K562 (cell line): ENCODE results near the gene MOCS3. TPM values are rescaled to one million over a fixed set of nuclear protein-coding genes. Genes with fewer than 3 reads are reported as not detected.

Experiments used
- ESRRA ChIP-seq: fragments of 450-650 bp; IDR thresholded peaks from 2 replicates; pipeline ENCODE4 v1.6.1; 2014; ENCODE audit warnings: low read depth, mild to moderate bottlenecking, moderate library complexity, borderline replicate concordance
- GATAD2B ChIP-seq: fragments of 450-650 bp; IDR thresholded peaks from 2 replicates; pipeline ENCODE4 v1.6.1; 2017; ENCODE audit warnings: mild to moderate bottlenecking, borderline replicate concordance
- HDGF ChIP-seq: fragments of 450-650 bp; IDR thresholded peaks from 2 replicates; pipeline ENCODE4 v1.6.1; 2016
- HLTF ChIP-seq: fragments of 450-650 bp; IDR thresholded peaks from 2 replicates; pipeline ENCODE4 v1.6.1; 2016
- HMG20B ChIP-seq: fragments of 250-450 bp; sonication (Bioruptor Pico); IDR thresholded peaks from 2 replicates; pipeline ENCODE4 v1.5.0; 2021; ENCODE audit warnings: mild to moderate bottlenecking
- NEUROD1 ChIP-seq: fragments of 150-350 bp; IDR thresholded peaks from 2 replicates; pipeline ENCODE4 v1.6.1; 2014; ENCODE audit warnings: borderline replicate concordance, low read length, low read depth; ENCODE audit not compliant: partially characterized antibody
- POLR2A ChIP-seq: fragments of 450-650 bp; conservative IDR thresholded peaks from 2 replicates; pipeline ENCODE4 v1.6.1; 2016
- SETDB1 ChIP-seq: IDR thresholded peaks from one replicate; pipeline ENCODE4 v1.6.1; 2012; ENCODE audit warnings: low read length, control low read depth, inconsistent platforms
- SRF ChIP-seq, 2 experiments: fragments of 250-450, 450-650 bp in 1 of 2; sonication (Bioruptor Pico) in 1 of 2; sonication (generic) in 1 of 2; formaldehyde crosslinking; IDR thresholded peaks; 2 replicates each; pipeline versions ENCODE4 v1.5.0 to v1.5.1; 2020 to 2022; ENCODE audit warnings: mild to moderate bottlenecking in 1 of 2, missing genetic modification reagents in 1 of 2
- TOE1 ChIP-seq, 2 experiments: fragments of 450-650 bp in 1 of 2; sonication (generic) in 1 of 2; formaldehyde crosslinking in 1 of 2; IDR thresholded peaks; 2 replicates each; pipeline versions ENCODE4 v1.7.1 to v1.8.0; 2016 to 2022; ENCODE audit warnings: borderline replicate concordance in 2 of 2, mild to moderate bottlenecking in 2 of 2, antibody characterized with exemption in 1 of 2, inconsistent platforms in 1 of 2, low read depth in 1 of 2, missing genetic modification reagents in 1 of 2, moderate library complexity in 1 of 2
- ZNF717 ChIP-seq: fragments of 250-450 bp; sonication (Bioruptor Pico); IDR thresholded peaks from 2 replicates; pipeline ENCODE4 v1.5.0; 2021
- ZNF785 ChIP-seq: fragments of 250-450 bp; sonication (Bioruptor Pico); IDR thresholded peaks from 2 replicates; pipeline ENCODE4 v1.4.0; 2020; ENCODE audit warnings: mild to moderate bottlenecking
- polyA plus RNA-seq, 8 experiments: library from polyadenylated mRNA; depleted of rRNA in 4 of 8; stranded (reverse) in 5 of 8; unstranded in 3 of 8; fragments of >200 nt; fragmentation: Nextera tagmentation in 2 of 8; fragmentation: Illumina TruSeq in 1 of 8; extraction: Ambion mirVana in 2 of 8; extraction: Trizol in 1 of 8; gene quantifications; 2 replicates each; pipeline versions ENCODE4 v1.2.1 to v1.2.3, GENCODE V29; 2011 to 2014; ENCODE audit warnings: inconsistent platforms in 1 of 8, missing spikeins in 1 of 8
- total RNA-seq, 7 experiments: library from RNA; depleted of rRNA in 6 of 7; stranded (reverse); fragments of >200 nt in 6 of 7; fragmentation: Illumina TruSeq in 2 of 7; extraction: Trizol in 2 of 7; gene quantifications; 2 replicates each; pipeline versions ENCODE4 v1.2.1 to v1.2.3, GENCODE V29; 2011 to 2021; ENCODE audit warnings: low replicate concordance in 1 of 7
- TF ChIP-seq, protein P1 (sequence below): fragments of 200-800 bp; sonication (Bioruptor generic); IDR thresholded peaks from 2 replicates; pipeline ENCODE4 v1.6.1; 2017; ENCODE audit warnings: missing genetic modification characterization, missing compliant biosample characterization
- TF ChIP-seq, protein P2 (sequence below): fragments of 450-650 bp; IDR thresholded peaks from 2 replicates; pipeline ENCODE4 v1.6.1; 2016; ENCODE audit warnings: borderline replicate concordance
- TF ChIP-seq, protein P3 (sequence below), 2 experiments: fragments of 450-650 bp; IDR thresholded peaks; 2 replicates each; pipeline ENCODE4 v1.6.1; 2018; ENCODE audit warnings: mild to moderate bottlenecking in 2 of 2, low read depth in 1 of 2; ENCODE audit not compliant: partially characterized antibody in 2 of 2
- TF ChIP-seq, protein P4 (sequence below): sonication (generic); formaldehyde crosslinking; IDR thresholded peaks from 2 replicates; pipeline ENCODE4 v1.8.0; 2022; ENCODE audit warnings: mild to moderate bottlenecking, missing genetic modification reagents, borderline replicate concordance

The MOCS3 gene
- total and polyA plus RNA-seq, 9 of the 15 experiments (the other 6 are each of a cell fraction or from before 2014, with no cell fraction given), result 0.70 to 6.2 (median 2.9) TPM

DNA sequence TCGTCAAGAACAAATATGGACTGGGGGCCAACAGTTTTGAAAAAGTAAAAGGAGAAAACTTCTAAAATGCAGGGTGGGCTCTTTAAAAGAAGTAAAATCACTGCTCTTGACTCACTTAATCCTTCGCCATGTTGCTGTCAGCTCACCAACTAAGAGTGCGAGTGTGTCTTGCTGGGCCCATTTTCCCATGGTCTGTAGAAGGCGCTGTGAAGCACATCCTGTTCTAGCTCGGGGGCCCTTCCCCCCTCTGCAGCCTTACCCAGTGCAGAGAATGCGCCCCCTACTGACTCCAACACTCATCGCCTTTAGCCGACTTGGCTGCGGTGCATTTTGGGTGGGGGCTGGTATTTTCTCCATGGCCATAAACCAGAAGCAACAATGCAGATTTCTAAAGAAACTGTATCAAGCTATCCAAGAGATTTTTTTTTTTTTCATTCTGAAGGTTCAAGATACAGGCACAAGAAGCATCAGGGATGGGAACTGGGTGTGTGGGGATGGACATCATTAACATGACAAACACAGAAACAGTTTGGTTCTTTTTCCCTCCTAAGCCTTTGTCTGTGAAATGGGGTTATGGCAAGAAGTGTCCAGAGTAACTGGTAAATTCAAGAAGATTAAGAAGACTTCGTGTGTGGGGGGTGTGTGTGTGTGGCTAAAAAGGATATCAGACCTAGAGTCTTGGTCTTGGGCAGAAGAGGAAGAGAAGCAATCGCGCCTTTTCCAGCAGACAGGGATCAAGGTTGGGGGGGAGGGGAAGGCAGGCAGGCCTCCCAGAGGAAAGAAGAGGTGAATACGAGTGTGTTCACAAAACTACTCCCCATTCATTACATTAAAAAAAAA, 29.1 kb upstream of the MOCS3 start (continued):
- TF ChIP-seq SRF (CRISPR knock-in tag; IDR thresholded peaks at IDR 0.05), result peak in 1 of 2 experiments; percentile 73; a peak in 2 of 4 replicates
- TF ChIP-seq TOE1 (IDR thresholded peaks at IDR 0.05; ENCODE audit: borderline replicate concordance), result peak; percentile 50; the same call in 1 of the 2 replicates
- no peak for TF ChIP-seq TOE1 (CRISPR knock-in tag; IDR thresholded peaks at IDR 0.05; ENCODE audit: borderline replicate concordance, low read depth)
- peak; percentile 69; the same call in 1 of the 2 replicates for TF ChIP-seq GATAD2B
- TF ChIP-seq, protein P1, sequence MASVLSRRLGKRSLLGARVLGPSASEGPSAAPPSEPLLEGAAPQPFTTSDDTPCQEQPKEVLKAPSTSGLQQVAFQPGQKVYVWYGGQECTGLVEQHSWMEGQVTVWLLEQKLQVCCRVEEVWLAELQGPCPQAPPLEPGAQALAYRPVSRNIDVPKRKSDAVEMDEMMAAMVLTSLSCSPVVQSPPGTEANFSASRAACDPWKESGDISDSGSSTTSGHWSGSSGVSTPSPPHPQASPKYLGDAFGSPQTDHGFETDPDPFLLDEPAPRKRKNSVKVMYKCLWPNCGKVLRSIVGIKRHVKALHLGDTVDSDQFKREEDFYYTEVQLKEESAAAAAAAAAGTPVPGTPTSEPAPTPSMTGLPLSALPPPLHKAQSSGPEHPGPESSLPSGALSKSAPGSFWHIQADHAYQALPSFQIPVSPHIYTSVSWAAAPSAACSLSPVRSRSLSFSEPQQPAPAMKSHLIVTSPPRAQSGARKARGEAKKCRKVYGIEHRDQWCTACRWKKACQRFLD, result 0 out of 2 replicates have a peak, but pooled peaks have one; percentile 69
- peak; percentile 77 for TF ChIP-seq HDGF
- no peak for TF ChIP-seq HMG20B
- TF ChIP-seq, protein P2, sequence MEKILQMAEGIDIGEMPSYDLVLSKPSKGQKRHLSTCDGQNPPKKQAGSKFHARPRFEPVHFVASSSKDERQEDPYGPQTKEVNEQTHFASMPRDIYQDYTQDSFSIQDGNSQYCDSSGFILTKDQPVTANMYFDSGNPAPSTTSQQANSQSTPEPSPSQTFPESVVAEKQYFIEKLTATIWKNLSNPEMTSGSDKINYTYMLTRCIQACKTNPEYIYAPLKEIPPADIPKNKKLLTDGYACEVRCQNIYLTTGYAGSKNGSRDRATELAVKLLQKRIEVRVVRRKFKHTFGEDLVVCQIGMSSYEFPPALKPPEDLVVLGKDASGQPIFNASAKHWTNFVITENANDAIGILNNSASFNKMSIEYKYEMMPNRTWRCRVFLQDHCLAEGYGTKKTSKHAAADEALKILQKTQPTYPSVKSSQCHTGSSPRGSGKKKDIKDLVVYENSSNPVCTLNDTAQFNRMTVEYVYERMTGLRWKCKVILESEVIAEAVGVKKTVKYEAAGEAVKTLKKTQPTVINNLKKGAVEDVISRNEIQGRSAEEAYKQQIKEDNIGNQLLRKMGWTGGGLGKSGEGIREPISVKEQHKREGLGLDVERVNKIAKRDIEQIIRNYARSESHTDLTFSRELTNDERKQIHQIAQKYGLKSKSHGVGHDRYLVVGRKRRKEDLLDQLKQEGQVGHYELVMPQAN, result peak; percentile 35; the same call in 1 of the 2 replicates
- TF ChIP-seq, protein P3, sequence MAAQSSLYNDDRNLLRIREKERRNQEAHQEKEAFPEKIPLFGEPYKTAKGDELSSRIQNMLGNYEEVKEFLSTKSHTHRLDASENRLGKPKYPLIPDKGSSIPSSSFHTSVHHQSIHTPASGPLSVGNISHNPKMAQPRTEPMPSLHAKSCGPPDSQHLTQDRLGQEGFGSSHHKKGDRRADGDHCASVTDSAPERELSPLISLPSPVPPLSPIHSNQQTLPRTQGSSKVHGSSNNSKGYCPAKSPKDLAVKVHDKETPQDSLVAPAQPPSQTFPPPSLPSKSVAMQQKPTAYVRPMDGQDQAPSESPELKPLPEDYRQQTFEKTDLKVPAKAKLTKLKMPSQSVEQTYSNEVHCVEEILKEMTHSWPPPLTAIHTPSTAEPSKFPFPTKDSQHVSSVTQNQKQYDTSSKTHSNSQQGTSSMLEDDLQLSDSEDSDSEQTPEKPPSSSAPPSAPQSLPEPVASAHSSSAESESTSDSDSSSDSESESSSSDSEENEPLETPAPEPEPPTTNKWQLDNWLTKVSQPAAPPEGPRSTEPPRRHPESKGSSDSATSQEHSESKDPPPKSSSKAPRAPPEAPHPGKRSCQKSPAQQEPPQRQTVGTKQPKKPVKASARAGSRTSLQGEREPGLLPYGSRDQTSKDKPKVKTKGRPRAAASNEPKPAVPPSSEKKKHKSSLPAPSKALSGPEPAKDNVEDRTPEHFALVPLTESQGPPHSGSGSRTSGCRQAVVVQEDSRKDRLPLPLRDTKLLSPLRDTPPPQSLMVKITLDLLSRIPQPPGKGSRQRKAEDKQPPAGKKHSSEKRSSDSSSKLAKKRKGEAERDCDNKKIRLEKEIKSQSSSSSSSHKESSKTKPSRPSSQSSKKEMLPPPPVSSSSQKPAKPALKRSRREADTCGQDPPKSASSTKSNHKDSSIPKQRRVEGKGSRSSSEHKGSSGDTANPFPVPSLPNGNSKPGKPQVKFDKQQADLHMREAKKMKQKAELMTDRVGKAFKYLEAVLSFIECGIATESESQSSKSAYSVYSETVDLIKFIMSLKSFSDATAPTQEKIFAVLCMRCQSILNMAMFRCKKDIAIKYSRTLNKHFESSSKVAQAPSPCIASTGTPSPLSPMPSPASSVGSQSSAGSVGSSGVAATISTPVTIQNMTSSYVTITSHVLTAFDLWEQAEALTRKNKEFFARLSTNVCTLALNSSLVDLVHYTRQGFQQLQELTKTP (IDR thresholded peaks at IDR 0.05; ENCODE audit: low read depth in 1 of 2, partially characterized antibody in 2 of 2), result peak; percentile 65 to 66
- TF ChIP-seq ZNF785 (CRISPR knock-in tag), result no peak
- no peak for TF ChIP-seq SETDB1
- peak; percentile 45 for TF ChIP-seq POLR2A
- TF ChIP-seq HLTF, result no peak
- TF ChIP-seq ESRRA, result no peak
- TF ChIP-seq NEUROD1, result peak; percentile 72
- TF ChIP-seq, protein P4, sequence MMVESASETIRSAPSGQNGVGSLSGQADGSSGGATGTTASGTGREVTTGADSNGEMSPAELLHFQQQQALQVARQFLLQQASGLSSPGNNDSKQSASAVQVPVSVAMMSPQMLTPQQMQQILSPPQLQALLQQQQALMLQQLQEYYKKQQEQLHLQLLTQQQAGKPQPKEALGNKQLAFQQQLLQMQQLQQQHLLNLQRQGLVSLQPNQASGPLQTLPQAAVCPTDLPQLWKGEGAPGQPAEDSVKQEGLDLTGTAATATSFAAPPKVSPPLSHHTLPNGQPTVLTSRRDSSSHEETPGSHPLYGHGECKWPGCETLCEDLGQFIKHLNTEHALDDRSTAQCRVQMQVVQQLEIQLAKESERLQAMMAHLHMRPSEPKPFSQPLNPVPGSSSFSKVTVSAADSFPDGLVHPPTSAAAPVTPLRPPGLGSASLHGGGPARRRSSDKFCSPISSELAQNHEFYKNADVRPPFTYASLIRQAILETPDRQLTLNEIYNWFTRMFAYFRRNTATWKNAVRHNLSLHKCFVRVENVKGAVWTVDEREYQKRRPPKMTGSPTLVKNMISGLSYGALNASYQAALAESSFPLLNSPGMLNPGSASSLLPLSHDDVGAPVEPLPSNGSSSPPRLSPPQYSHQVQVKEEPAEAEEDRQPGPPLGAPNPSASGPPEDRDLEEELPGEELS (CRISPR knock-in tag), result no peak
- no peak for TF ChIP-seq ZNF717 (CRISPR knock-in tag)
